Measurements from ENCODE around the gene CCDC47.
A peak's percentile ranks its signal among the peaks of the same experiment; 100 is the strongest.

The CCDC47 gene

DNA sequence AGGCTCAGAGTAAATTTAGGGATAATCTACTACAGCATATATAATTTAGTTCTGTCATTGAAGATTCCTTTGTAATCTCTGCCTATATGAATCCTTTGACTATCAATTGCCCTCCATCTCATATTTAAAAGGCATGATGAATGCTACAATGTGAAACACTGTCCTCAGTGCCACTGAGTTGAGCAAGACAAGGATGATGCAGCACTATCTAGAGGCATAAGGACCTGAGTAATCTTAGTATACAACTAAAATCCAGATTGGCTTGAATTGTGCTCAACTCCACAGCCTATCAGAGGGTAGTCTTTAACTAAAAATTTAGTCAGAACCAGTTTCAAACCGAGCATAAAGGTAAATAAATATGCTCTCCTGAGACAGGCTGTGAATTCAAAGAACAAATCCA is 20.2 kb downstream of the CCDC47 start:
- H3K4me3 ChIP-seq (ENCODE audit: low read depth, low read length): no peak overlapping the region
- TF ChIP-seq CTCF (IDR thresholded peaks at IDR 0.05; ENCODE audit: low read depth, low read length): no peak

DNA sequence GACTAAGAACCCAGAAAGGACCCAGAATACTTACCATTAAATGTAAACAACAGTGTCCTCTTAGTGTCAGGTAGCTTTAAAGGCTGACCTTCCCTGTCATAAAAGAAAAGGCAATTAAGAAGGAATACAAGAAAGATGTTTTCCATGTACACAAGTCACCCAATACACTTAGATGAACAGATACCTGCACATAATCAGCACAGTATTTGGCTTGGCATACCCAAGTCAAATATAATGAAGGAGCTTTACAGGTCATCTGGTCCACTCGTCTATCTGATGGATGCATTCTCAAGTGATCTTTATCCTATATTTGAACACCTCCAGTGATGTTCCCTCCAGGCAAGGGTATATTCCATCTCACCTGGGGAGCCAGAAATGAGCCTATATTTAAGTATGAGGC is 20.7 kb downstream of the CCDC47 start:
- H3K4me3 ChIP-seq (ENCODE audit: low read depth, low read length): no peak overlapping the region
- TF ChIP-seq CTCF (IDR thresholded peaks at IDR 0.05; ENCODE audit: low read depth, low read length): no peak

DNA sequence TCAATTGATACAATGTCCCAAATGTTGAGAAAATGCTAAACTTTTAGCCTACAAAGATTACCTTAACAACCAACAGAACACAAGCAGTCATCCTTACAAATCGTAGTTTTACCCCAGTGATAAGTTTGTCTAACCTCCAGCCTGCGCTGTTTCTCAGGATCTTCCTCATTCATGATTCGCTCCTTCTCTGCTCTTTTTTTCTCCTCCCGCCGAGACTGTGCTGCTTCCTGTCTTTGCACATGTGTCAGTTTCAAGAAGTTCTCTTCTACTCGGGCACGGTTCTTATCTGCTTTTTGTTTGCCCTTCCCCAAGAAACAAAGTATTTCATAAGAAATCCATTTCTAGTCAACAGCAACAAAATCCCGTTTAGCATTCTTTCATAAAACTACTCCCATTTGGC is 21.6 kb downstream of the CCDC47 start:
- no peak overlapping the region for H3K4me3 ChIP-seq (ENCODE audit: low read depth, low read length)
- no peak for TF ChIP-seq CTCF (IDR thresholded peaks at IDR 0.05; ENCODE audit: low read depth, low read length)

DNA sequence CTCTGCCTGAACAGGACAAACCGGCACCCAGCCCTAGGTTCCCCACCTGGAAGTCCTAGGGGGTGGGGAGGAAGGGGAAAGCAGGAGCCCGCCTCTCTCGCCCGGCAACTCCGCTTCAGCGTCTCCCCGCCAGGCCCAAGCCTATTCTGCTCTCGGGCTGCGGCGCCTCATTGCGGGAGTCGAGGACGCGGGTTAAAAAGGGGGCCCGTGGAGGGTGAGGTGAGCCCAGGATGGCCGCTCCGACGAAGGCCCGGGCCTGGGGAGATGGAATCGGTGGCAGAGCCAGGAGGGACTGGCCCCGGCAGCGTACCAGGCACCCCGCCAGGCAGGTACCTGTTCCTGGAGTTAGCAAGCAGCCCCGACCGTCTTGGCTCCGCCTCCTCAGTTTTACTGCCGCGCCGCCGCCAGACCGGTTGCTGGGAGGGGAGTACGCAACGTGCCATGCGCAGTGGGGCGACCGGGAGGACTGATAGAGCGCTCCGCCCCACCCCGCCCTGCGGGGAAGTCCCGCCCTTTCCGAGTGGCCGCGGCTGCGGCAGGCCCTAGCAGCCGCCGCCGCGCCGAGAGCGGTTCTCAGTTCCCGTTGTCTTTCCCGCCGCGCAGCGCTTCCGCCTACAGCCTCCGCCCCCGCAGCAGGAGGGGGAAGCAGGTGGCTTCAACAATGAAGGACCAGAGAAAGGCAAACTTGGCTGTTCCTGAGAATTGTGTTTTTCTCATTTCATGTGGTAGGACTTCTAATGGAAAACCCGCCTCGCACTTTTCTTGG is 31.8 kb downstream of the CCDC47 start, which contains the start of gene STRADA:
TSS of gene STRADA (minus strand) at position 392 of the 766 bp plus-strand sequence. CDS start 13,430 bp downstream, outside the sequence.
- TF ChIP-seq CTCF (IDR thresholded peaks at IDR 0.05; ENCODE audit: low read depth, low read length): no peak

GRCh38 chr17:63741143-63741407 is 32.3 kb downstream of the CCDC47 start:
- H3K4me3 ChIP-seq (ENCODE audit: low read depth, low read length): peak overlapping the region; percentile 93
- no peak for TF ChIP-seq CTCF (IDR thresholded peaks at IDR 0.05; ENCODE audit: low read depth, low read length)

More for the DNA sequence above, 31.8 kb downstream of the CCDC47 start, which contains the start of gene STRADA:
- H3K4me3 ChIP-seq (ENCODE audit: low read depth, low read length): peak within 1 kb of the TSS; percentile 93

DNA sequence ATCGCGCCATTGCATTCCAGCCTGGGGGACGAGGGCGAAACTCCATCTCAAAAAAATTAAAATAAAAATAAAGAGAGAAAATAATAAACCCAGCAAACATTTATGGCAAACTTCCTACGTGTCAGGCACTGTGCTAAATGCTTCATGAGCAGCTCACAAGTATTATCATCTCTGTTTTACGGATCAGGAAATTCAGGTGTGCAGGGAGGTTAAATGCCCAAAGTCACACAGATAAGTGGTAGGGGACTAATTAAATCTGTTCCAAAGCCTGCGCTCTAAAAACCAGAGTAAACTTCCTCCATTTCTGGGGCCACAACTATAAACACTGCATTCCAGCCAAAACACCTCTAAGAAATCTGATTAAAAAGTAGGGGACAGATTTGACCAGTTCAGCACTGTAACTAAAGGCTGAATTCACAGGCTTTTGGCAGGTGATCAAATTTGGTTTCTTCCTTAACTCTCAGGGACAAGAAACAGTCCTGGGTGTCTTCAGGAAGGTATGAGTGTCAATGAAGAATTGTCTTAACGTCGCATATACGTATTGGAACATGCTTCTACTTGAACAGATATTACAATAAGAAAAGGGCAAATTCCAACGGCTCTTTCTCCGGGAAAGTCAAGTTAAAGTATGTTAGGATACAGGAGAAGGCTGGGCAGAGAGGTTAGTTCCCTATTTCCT is 32.8 kb downstream of the CCDC47 start:
- no peak for TF ChIP-seq CTCF (IDR thresholded peaks at IDR 0.05; ENCODE audit: low read depth, low read length)
- peak overlapping the region; percentile 93 for H3K4me3 ChIP-seq (ENCODE audit: low read depth, low read length)

DNA sequence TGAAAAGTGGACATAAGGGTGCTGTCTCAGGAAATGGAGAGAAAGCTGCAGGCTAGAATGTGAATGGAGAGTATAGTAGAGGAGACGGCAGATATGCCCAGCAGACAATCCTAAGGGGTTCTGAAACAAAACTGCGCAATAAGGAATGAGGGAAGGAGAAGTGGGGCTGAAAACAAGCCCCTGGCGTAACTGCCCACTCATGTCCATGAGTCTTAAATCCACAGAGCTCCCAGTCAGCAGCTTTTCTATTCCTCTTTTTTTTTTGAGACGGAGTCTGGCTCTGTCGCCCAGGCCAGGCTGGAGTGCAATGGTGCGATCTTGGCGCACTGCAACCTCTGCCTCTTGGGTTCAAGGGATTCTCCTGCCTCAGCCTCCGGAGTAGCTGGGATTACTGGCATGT is 37.7 kb downstream of the CCDC47 start:
- H3K4me3 ChIP-seq (ENCODE audit: low read depth, low read length): no peak overlapping the region
- TF ChIP-seq CTCF (IDR thresholded peaks at IDR 0.05; ENCODE audit: low read depth, low read length): no peak

All from WI38 (cell line).